PC-9 (cell line): ENCODE measurements around the gene CDH11.

Experiments used
- CTCF ChIP-seq: fragments of 200-600 bp; sonication (generic); conservative IDR thresholded peaks from 2 replicates; pipeline ENCODE4 v1.6.1; 2017; ENCODE audit warnings: mixed run types, antibody characterized with exemption, mild to moderate bottlenecking, moderate library complexity
- EZH2 ChIP-seq: fragments of 200-600 bp; sonication (generic); IDR thresholded peaks from 2 replicates; pipeline ENCODE4 v1.8.0; 2017; ENCODE audit warnings: antibody characterized with exemption, low read depth

GRCh38 chr16:64919929-64920607 is 201.8 kb downstream of the CDH11 start:
- TF ChIP-seq CTCF (no peak), EZH2 (no peak)
